SU-DHL-6 (cell line): ENCODE data around the gene TMEM223.

Experiments used
- CTCF ChIP-seq: fragments of 200-600 bp; sonication (generic); IDR thresholded peaks from one replicate; pipeline ENCODE4 v1.5.1; 2017; ENCODE audit warnings: antibody characterized with exemption, mild to moderate bottlenecking, low read length, moderate library complexity; ENCODE audit not compliant: insufficient read depth, poor library complexity, severe bottlenecking
- EZH2phosphoT487 ChIP-seq: fragments of 200-600 bp; sonication (generic), shearing (Covaris generic); conservative IDR thresholded peaks from 2 replicates; pipeline ENCODE4 v1.6.1; 2018; ENCODE audit warnings: mild to moderate bottlenecking, antibody characterized with exemption, low read length, moderate library complexity, mixed read lengths

- no peak for TF ChIP-seq CTCF
- no peak for TF ChIP-seq EZH2phosphoT487
These were observed 12.7 kb upstream of the TMEM223 start for GRCh38 chr11:62804310-62805075.
